ENCODE measurements around the gene TSPAN18. TPM values are rescaled to one million over a fixed set of nuclear protein-coding genes. Genes with fewer than 3 reads are reported as not detected.

Gene TSPAN18
- polyA plus RNA-seq, 1 of the 3 experiments (the other 2 are of a cell fraction), result 0.72 TPM

GRCh38 chr11:44702889-44703288 is 23.9 kb upstream of the TSPAN18 start:
- Histone ChIP-seq H3K27me3 (ENCODE audit: insufficient read depth) (no peaks in the 10 kb centered on the region), H3K79me2 (ENCODE audit: insufficient read depth) (no peaks in the 10 kb centered on the region), H3F3A (replicated peaks; ENCODE audit: insufficient read depth) (no peaks in the 10 kb centered on the region), H3K4me1 (ENCODE audit: control insufficient read depth in 1 of 2, insufficient read depth in 2 of 2, low read depth in 1 of 2, low read length in 1 of 2) (peaks cover 0 to 35% of the 10 kb centered on the region in 2 experiments; a peak in 1 of 4 replicates), H2AFZ (ENCODE audit: low read depth) (no peak overlapping the region), H3K9ac (no peak overlapping the region), H3K4me2 (no peak overlapping the region), H3K27ac (ENCODE audit: low read depth in 2 of 2, low read length in 1 of 2) (peak overlapping the region in 1 of 2 experiments; percentile 73; a peak in 1 of 4 replicates), H3K9me2 (no peaks in the 10 kb centered on the region), H4K20me1 (ENCODE audit: insufficient read depth) (no peaks in the 10 kb centered on the region), H3K4me3 (ENCODE audit: low read depth in 2 of 2, low read length in 1 of 2) (no peak overlapping the region), H3K36me3 (replicated peaks in 1 of 2; ENCODE audit: control insufficient read depth in 1 of 2, insufficient read depth in 2 of 2, low read length in 1 of 2) (no peaks in the 10 kb centered on the region), H3K9me3 (no peaks in the 10 kb centered on the region)
- ChIA-PET POLR2A (interaction anchor here (0.9 to 1.2 kb wide), 2 partner anchors 9 to 137 kb away, joined by 3 to 5 read pairs; no protein-coding TSS in a partner anchor), CTCF (interaction anchor here (1.1 to 1.8 kb wide), 3 partner anchors 9 to 146 kb away, joined by 3 to 5 read pairs (median 5); no protein-coding TSS in a partner anchor)
- WGBS (ENCODE audit: low lambda C conversion rate), result 27% methylated on average over 3 of the region's 4 CpGs
- peak; percentile 54 for DNase-seq
- TF ChIP-seq TCF12 (IDR thresholded peaks at IDR 0.05) (no peak), IRF3 (IDR thresholded peaks at IDR 0.05; ENCODE audit: low read depth, low read length) (no peak)

- Histone ChIP-seq H3F3A (replicated peaks; ENCODE audit: insufficient read depth) (no peaks in the 10 kb centered on the region), H4K20me1 (ENCODE audit: insufficient read depth) (no peaks in the 10 kb centered on the region), H3K36me3 (replicated peaks in 1 of 2; ENCODE audit: control insufficient read depth in 1 of 2, insufficient read depth in 2 of 2, low read length in 1 of 2) (no peaks in the 10 kb centered on the region), H3K27ac (ENCODE audit: low read depth in 2 of 2, low read length in 1 of 2) (no peak overlapping the region), H2AFZ (ENCODE audit: low read depth) (no peak overlapping the region), H3K4me3 (ENCODE audit: low read depth in 2 of 2, low read length in 1 of 2) (no peak overlapping the region), H3K27me3 (ENCODE audit: insufficient read depth) (no peaks in the 10 kb centered on the region; the same call in 1 of the 2 replicates), H3K4me2 (no peak overlapping the region), H3K4me1 (ENCODE audit: control insufficient read depth in 1 of 2, insufficient read depth in 2 of 2, low read depth in 1 of 2, low read length in 1 of 2) (peaks cover 0 to 31% of the 10 kb centered on the region in 2 experiments; a peak in 3 of 4 replicates), H3K9ac (no peak overlapping the region), H3K9me2 (no peaks in the 10 kb centered on the region), H3K79me2 (ENCODE audit: insufficient read depth) (no peaks in the 10 kb centered on the region), H3K9me3 (no peaks in the 10 kb centered on the region)
- WGBS (ENCODE audit: low lambda C conversion rate), result 22% methylated on average over 2 of the region's 2 CpGs
- CTCF ChIA-PET, result no interaction called here
- POLR2A ChIA-PET, result no interaction called here
- TF ChIP-seq MXI1 (IDR thresholded peaks at IDR 0.05; ENCODE audit: low read depth, low read length) (no peak), RFX5 (IDR thresholded peaks at IDR 0.05; ENCODE audit: low read length) (no peak), MEF2A (IDR thresholded peaks at IDR 0.05; ENCODE audit: borderline replicate concordance, low read depth) (no peak), TEAD4 (IDR thresholded peaks at IDR 0.05; ENCODE audit: borderline replicate concordance, insufficient read depth) (no peak)
- no peak for DNase-seq
These were observed 19.7 kb upstream of the TSPAN18 start for GRCh38 chr11:44707094-44707493.

- Histone ChIP-seq H3K27ac (ENCODE audit: low read depth in 2 of 2, low read length in 1 of 2) (no peak overlapping the region), H3K4me3 (ENCODE audit: low read depth in 2 of 2, low read length in 1 of 2) (no peak overlapping the region), H3F3A (replicated peaks; ENCODE audit: insufficient read depth) (no peaks in the 10 kb centered on the region), H3K36me3 (replicated peaks in 1 of 2; ENCODE audit: control insufficient read depth in 1 of 2, insufficient read depth in 2 of 2, low read length in 1 of 2) (no peaks in the 10 kb centered on the region), H3K9me3 (no peaks in the 10 kb centered on the region), H3K4me2 (no peak overlapping the region), H2AFZ (ENCODE audit: low read depth) (no peak overlapping the region), H3K27me3 (ENCODE audit: insufficient read depth) (no peaks in the 10 kb centered on the region; the same call in 1 of the 2 replicates), H4K20me1 (ENCODE audit: insufficient read depth) (no peaks in the 10 kb centered on the region), H3K4me1 (ENCODE audit: control insufficient read depth in 1 of 2, insufficient read depth in 2 of 2, low read depth in 1 of 2, low read length in 1 of 2) (peaks cover 0 to 26% of the 10 kb centered on the region in 2 experiments; a peak in 3 of 4 replicates), H3K9ac (no peak overlapping the region), H3K9me2 (no peaks in the 10 kb centered on the region), H3K79me2 (ENCODE audit: insufficient read depth) (no peaks in the 10 kb centered on the region)
- DNase-seq, result no peak
- WGBS (ENCODE audit: low lambda C conversion rate), result 57% methylated on average over 7 of the region's 10 CpGs
- ChIA-PET POLR2A (no interaction called here), CTCF (interaction anchor here (1.1 kb wide), 1 partner anchor 14 kb away, joined by 3 read pairs; no protein-coding TSS in a partner anchor)
- TF ChIP-seq POLR2AphosphoS5 (IDR thresholded peaks at IDR 0.05; ENCODE audit: low read depth, low read length) (no peak), TAF1 (IDR thresholded peaks at IDR 0.05; ENCODE audit: borderline replicate concordance, low read depth, low read length) (no peak), MXI1 (IDR thresholded peaks at IDR 0.05; ENCODE audit: low read depth, low read length) (no peak)
These were observed 18.8 kb upstream of the TSPAN18 start for GRCh38 chr11:44708009-44708408.
